Fibroblast of villous mesenchyme (primary cell): ENCODE measurements around the gene JUN. TPM values are rescaled to one million over a fixed set of nuclear protein-coding genes. Genes with fewer than 3 reads are reported as not detected.

Experiments
- DNase-seq: peaks from one replicate; pipeline ENCODE4 v3.0.0-alpha.2; 2010; ENCODE audit warnings: low read depth
- H3K4me3 ChIP-seq: 2 replicates; pipeline ENCODE4 v1.5.1; 2011; ENCODE audit warnings: low read depth, mild to moderate bottlenecking, low read length
- total RNA-seq: library from RNA; depleted of rRNA; stranded (reverse); fragments of >200 nt; gene quantifications from 2 replicates; pipeline ENCODE4 v1.2.3, GENCODE V29; 2012
- TF ChIP-seq, protein P1 (sequence below): IDR thresholded peaks from 2 replicates; pipeline ENCODE4 v1.5.1; 2012; ENCODE audit warnings: low read depth, mild to moderate bottlenecking, low read length; ENCODE audit not compliant: insufficient read depth

Gene JUN
- total RNA-seq: 71.2 and 84.6 TPM in 2 replicates

DNA sequence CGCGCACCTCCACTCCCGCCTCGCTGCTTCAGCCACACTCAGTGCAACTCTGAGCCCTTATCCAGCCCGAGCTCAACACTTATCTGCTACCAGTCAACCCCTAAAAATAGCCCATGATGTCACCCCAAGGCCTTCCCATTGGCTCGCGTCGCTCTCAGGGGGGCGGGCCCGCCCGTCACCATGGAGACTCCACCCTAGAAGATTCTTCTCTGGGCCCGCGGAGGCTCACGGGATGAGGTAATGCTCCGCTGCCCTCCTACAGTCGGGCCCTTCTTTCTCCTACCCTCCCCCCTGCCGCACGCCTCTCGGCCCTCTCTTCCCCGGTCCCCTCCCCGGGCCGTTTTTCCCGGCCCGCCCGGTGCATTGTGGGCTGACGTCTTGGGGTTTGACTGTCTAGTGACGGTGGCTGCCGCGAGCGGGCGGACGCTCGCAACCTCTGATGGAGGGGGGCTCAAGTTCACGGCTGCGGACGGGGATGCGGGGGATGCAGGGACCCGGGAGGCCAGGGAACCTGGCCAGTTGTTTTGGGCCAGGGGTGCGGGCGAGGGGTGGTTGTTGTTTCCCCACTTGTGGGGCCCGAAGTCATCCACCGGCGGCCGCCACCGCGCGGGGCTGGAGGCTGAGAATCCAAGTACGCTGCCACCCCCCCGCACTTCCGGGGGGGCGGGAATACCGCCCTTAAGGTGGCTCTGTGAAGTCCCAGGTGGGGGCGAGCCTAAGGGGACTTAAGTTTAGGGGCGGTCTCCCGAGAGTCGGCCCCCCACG lies at the start of gene JUN:
Gene JUN (minus strand): TSS at position 55 of the 765 bp plus-strand sequence. CDS start 977 bp downstream, outside the sequence.
- TF ChIP-seq, protein P1, sequence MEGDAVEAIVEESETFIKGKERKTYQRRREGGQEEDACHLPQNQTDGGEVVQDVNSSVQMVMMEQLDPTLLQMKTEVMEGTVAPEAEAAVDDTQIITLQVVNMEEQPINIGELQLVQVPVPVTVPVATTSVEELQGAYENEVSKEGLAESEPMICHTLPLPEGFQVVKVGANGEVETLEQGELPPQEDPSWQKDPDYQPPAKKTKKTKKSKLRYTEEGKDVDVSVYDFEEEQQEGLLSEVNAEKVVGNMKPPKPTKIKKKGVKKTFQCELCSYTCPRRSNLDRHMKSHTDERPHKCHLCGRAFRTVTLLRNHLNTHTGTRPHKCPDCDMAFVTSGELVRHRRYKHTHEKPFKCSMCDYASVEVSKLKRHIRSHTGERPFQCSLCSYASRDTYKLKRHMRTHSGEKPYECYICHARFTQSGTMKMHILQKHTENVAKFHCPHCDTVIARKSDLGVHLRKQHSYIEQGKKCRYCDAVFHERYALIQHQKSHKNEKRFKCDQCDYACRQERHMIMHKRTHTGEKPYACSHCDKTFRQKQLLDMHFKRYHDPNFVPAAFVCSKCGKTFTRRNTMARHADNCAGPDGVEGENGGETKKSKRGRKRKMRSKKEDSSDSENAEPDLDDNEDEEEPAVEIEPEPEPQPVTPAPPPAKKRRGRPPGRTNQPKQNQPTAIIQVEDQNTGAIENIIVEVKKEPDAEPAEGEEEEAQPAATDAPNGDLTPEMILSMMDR: no peak
- peak; percentile 100 for DNase-seq
- H3K4me3 ChIP-seq: peak within 1 kb of the TSS; percentile 97

DNA sequence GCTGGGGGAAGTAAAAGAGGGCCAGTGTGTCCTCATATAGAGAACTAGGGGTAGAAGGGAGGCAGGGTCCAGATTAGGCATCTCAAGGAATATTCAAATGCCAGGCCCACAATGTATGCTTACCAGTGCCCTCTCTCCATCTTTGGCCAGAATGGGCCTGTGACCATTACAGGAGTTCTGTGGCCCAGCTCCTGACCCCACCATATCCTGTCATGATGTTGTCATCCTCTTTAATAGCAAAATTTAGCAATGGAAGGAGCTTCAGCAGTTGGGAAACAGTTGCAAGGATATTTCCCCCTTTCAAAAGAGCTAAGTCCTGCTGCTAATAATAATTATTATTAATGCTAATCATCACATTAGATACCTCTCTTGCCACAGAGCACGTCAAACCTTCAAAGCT lies 49.3 kb upstream of the JUN start:
- TF ChIP-seq, protein P1: no peak
- no peak for DNase-seq
- H3K4me3 ChIP-seq: no peak overlapping the region

DNA sequence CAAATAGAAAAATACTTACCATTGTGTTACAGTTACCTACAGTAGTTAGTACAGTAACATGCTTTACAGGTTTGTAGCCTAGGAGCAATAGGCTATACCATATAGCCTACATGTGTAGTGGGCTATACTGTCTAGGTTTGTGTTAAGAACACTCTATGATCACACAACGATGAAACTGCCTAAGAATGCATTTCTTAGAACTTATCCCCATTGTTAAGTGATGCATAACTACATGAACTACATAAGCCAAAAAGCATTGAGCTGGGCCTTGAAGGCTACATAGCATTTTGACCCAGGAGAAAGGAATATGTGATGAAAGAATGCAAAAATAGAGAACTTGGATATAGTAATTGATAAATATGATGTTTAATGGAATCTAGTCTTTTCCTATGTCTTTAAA lies 46.4 kb upstream of the JUN start:
- H3K4me3 ChIP-seq: no peak overlapping the region
- DNase-seq: no peak
- TF ChIP-seq, protein P1: no peak

DNA sequence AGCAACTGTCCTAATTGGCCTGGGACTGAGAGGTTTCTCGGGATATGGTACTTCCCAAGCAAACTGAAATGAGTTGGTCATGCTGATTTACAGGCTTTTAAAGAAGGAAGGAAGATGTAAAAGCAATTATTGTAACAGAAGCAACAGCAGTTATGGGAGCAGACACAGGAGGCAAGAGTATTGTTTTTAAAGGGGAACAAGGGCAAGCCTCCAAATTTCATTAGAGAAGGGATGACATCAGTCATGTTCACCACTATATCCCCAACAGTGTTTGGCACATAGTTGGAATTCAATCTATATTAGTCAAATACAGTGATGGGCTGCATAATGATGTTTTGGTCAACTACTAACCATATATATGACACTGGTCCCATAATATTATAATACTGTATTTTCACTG lies 46.0 kb upstream of the JUN start:
- no peak for DNase-seq
- H3K4me3 ChIP-seq: no peak overlapping the region
- TF ChIP-seq, protein P1: no peak

DNA sequence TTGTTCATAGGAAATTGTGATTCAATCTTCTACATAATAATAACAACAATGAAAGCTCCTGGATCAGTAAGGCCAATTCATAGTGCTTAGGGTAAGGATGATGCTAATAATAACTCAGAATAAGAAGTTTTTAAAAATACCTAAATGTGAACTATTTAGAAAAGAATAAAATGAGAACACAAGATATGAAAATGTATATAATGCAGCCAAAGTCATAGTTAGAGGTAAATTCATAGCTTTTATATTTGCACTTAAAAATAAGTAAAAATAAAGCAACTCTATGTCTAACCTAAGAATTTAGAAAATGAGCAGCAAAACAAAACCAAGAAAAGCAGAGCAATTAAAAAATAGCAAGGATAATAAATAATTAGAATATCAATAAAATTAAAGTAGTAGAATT lies 43.5 kb upstream of the JUN start:
- H3K4me3 ChIP-seq: no peak overlapping the region
- TF ChIP-seq, protein P1: no peak

GRCh38 chr1:58824753-58825389 lies 41.0 kb upstream of the JUN start:
- no peak overlapping the region for H3K4me3 ChIP-seq
- TF ChIP-seq, protein P1: no peak
- no peak for DNase-seq

More for the DNA sequence above, 43.5 kb upstream of the JUN start:
- DNase-seq: no peak
